SK-MEL-5 (cell line): ENCODE measurements around the gene USB1. TPM values are rescaled to one million over a fixed set of nuclear protein-coding genes. Genes with fewer than 3 reads are reported as not detected.
"Not testable (repeated sequence)": the region's sequence is repeated elsewhere in the genome, so short reads cannot be mapped to it uniquely, and the experiment has no call there.

Source experiments
- DNase-seq: peaks from one replicate; pipeline ENCODE4 v3.0.0-alpha.2; 2016; ENCODE audit warnings: low read depth, low spot score
- in situ Hi-C: cut with HindIII; loops from 2 replicates; pipeline ENCODE4 v1.10.0; 2016; ENCODE audit warnings: low sequenced_read_pairs, high pct_unique_total_duplicates, low pct_unique_long_range_greater_than_20kb
- total RNA-seq: library from RNA; depleted of rRNA; stranded (reverse); fragments of >200 nt; shearing (Covaris generic); gene quantifications from 2 replicates; pipeline ENCODE4 v1.2.3, GENCODE V29; 2014

Gene USB1
- total RNA-seq, 1 experiment from 2014 or later, result 10.2 TPM

DNA sequence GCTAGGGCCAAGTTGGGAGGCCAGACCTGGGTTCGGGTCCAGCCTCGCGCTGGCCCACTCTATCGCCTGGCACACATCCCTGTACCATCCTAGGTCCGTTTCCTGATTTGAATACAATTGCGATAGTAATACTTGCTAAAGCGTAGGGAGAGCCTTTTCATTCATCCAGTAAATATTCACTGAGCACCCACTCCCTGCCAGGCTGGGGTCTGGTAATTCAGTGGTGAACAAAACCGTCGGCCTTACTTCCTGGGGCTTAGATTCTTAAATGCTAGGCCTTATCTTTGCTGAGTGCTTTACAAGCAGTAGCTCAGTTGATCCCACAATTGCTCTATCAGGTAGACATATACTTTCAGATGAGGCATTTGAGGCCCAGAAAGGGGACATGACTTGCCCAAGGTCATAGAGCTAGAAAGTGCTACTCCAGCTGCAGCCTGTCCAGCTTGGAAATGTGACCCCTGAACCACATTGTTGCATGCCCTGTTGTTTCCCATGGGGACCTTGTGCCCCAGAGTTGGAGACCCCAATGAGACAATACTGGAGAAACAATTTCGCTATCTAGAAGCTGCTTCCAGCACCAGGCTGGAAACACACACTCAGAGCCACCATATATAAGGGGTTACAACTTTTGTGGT, 691 bp downstream of the USB1 start:
- in situ Hi-C loops, result no loop called here

DNA sequence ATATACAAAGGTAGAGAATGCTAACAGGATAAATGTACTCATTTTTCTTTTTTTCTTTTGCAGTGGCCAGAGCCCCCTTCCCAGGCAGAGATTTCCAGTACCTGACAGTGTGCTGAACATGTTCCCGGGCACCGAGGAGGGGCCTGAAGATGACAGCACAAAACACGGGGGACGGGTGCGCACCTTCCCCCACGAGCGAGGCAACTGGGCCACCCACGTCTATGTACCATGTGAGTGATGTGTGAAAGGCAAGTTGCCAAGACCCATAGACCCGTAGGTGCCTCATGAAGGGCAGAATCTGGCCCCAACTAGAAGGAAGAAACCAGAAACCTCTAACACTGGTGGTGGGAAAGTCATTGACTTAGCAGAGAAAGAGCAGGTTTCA, 1.2 kb downstream of the USB1 start:
- no peak for DNase-seq
- in situ Hi-C loops, result no loop called here

More for the DNA sequence above, 691 bp downstream of the USB1 start:
- DNase-seq, result no peak

- no peak for DNase-seq
- in situ Hi-C loops, result no loop called here
Observed at GRCh38 chr16:58002936-58003335, 1.7 kb downstream of the USB1 start.

GRCh38 chr16:58004736-58005135, 3.5 kb downstream of the USB1 start:
- in situ Hi-C loops, DNase-seq: not testable (repeated sequence)

DNA sequence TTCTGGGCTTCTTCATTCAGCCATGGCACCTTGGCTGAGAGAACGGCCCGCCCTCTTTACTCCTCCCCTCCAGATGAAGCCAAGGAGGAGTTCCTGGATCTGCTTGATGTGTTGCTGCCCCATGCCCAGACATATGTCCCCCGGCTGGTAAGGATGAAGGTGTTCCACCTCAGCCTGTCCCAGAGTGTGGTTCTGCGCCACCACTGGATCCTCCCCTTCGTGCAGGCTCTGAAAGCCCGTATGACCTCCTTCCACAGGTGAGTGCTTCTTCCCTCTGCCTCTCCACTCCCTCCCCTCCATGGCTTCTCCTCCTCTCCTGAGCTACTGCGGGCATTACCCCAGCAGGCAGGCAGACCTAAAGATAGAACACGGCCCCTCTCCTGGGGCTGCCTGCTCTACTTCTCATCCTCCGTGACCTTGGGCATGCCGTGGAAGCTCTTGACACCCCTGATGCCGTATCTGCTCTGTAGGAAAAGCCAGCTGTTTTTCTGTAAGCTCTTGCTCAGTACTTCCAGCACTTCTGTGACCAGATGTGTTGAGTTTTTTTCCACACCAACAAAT, 8.7 kb downstream of the USB1 start:
- in situ Hi-C loops, result no loop called here
- DNase-seq, result no peak

- DNase-seq, result no peak
- in situ Hi-C loops, result no loop called here
Observed at GRCh38 chr16:58010886-58011285, 9.7 kb downstream of the USB1 start.

DNA sequence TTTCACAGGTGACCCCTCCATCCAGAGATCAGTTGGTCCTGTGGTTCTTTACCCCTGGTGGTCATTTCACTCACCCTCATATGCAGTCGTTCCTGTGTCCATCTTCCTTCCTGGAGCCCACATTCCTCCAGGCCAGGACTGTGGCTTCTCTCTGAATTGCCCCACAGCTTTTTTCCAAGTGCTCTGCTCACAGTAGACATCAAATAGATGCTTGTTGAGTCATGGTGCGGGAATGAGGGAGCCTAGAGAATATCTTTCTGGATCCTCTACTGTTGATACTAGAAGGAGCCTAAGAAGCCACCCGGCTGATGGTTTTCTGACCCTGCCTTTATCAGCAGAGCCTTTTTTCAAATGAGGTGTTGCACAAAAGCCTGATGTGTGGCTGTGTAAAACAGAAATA, 10.4 kb downstream of the USB1 start:
- in situ Hi-C loops, result no loop called here
- no peak for DNase-seq

DNA sequence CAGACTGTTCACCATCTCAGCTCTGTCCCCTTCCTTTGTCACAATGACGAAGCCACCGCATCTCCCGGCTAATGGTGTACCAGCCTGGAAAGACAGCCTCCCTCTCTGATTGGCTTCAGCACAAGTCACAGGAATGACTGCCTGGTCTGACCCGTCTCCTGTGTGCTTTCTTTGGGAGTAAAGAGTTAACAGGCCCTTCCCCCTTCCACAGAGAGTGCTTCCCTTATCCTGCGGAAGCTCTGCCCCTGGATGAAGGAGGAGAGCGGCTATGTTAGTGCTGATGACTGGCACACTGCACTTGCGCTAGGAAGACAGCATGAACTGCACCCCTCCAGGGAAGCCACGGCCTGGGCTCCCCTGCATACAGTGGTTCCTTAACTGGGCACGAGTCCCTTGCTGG, 11.3 kb downstream of the USB1 start:
- in situ Hi-C loops, result no loop called here
- no peak for DNase-seq

- in situ Hi-C loops, result no loop called here
- no peak for DNase-seq
Observed at GRCh38 chr16:58013201-58013956, 12.2 kb downstream of the USB1 start.

- in situ Hi-C loops, result no loop called here
- DNase-seq, result no peak
Observed at GRCh38 chr16:58016840-58017446, 15.7 kb downstream of the USB1 start.

DNA sequence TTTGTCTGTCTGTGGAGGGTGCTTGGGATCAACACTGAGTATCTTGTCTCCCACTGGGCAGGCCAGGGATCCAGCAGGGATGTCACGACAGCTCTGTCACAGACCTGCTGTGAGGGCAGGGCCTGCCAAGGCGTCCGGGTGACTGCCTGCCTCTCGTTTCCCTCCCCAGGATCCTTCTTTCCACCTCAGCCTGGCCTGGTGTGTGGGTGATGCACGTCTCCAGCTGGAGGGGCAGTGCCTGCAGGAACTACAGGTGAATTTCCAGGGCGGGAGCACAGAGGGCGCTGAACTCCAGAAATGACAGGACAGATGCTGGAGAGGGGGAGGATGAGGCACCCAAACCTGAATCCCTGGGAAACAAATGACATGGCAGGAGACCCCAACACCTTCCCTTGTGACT, 17.6 kb downstream of the USB1 start:
- peak; percentile 25 for DNase-seq
- in situ Hi-C loops, result no loop called here

- no peak for DNase-seq
- in situ Hi-C loops, result no loop called here
Observed at GRCh38 chr16:58019866-58020538, 18.8 kb downstream of the USB1 start.

DNA sequence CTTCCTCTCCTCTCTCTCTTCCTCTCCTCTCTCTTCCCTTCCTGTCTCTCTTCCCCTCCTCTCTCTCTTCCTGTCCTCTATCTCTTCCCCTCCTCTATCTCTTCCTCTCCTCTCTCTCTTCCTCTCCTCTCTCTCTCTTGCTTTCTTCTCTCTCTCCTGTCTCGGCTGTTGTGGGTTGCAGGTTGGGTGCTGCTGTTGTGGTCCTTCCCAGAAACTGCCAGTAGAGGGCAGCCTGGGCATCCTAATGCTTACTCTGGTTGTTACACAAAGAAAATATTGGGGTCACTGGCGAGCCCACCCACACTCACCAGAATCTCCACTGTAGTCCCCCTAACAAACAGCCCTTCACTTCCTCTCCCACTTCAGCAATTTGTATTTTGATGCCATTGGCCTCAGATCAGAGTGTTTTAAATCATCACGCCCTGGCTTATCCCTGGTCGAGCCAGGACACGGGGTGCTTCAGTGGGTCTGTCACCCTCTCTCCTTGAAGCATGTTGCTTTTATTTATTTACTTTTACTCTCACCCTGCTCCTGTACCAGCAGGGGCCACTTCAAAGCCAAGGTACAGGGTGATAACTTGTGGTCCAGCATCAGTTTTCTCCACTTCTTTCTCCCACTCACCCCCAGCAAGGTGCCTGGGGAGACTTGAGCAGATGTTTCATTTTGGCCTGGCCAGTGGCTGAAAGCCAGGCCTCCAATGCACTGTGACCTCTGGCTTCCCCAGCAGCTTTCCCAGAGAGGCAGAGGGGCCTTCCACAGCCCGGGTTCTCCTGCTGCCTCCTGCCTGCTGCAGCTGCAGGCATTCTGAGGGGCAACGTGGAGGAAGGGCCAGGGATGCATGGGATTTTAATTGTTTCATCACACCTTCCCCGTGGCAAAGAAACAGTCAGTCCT, 19.7 kb downstream of the USB1 start:
- DNase-seq, result peak; percentile 63
- in situ Hi-C loops, result no loop called here

DNA sequence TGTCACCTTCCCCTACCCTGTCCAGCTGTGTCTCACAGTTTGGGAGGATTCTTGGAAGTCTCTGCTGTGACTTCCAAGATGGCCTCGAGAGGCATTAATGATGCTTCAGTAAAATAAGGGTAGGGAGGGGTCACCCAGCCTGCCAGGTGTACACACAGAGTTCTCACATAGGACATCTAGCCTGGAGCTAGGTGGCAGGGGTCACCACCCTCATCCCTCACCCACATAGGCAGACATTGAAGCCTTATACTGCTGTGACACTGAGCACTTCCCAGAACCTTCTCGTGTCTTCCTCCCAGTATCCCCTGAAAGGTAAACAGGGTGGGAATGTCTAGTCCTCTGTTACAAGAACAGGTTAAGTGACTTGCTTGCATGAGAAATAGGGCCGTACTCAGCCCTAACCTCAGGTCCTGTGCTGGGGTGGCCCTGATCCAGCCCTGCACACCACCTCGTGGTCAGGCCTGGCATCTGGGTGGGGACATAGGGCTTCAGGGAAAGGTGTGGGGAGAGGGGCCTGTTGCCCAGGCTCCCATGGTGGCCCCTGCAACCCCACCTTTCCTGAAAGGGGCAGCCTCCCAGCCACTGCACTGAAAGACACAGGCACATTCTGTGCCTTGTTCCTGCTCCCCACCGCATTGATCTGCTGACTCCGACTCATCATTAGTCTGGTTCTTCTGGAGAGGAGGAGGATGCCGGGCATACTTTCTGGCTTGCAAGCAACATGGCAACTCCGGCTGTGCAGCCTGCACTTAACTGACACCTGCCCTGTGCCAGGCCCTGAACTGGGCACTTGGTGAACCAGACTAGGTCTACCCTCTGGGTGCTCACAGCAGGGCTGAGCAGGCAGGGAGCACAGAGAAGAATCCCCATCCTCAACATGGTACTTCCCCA, 20.7 kb downstream of the USB1 start:
- DNase-seq, result peak; percentile 38
- in situ Hi-C loops, result no loop called here

GRCh38 chr16:58022601-58023371, 21.6 kb downstream of the USB1 start:
- in situ Hi-C loops, result no loop called here
- no peak for DNase-seq
